ENCODE results near the gene AJM1. TPM values are rescaled to one million over a fixed set of nuclear protein-coding genes. Genes with fewer than 3 reads are reported as not detected.

AJM1 gene
- total RNA-seq, 1 donor = 1.3 TPM

GRCh38 chr9:136824496-136825225, 17.6 kb upstream of the AJM1 start:
- no peak overlapping the region for H3K4me3 ChIP-seq (ENCODE audit: low read depth, low read length)
- TF ChIP-seq CTCF (IDR thresholded peaks at IDR 0.05; ENCODE audit: insufficient read depth, low read length) = no peak
- DNase-seq (ENCODE audit: low read depth) = no peak

GRCh38 chr9:136825295-136826187, 16.7 kb upstream of the AJM1 start:
- no peak for TF ChIP-seq CTCF (IDR thresholded peaks at IDR 0.05; ENCODE audit: insufficient read depth, low read length)
- no peak overlapping the region for H3K4me3 ChIP-seq (ENCODE audit: low read depth, low read length)
- no peak for DNase-seq (ENCODE audit: low read depth)

- TF ChIP-seq CTCF (IDR thresholded peaks at IDR 0.05; ENCODE audit: insufficient read depth, low read length) = no peak
- DNase-seq (ENCODE audit: low read depth) = no peak
- H3K4me3 ChIP-seq (ENCODE audit: low read depth, low read length) = no peak overlapping the region
Measured at GRCh38 chr9:136826188-136826541, 16.1 kb upstream of the AJM1 start.

GRCh38 chr9:136826703-136827582, 15.3 kb upstream of the AJM1 start:
- no peak for DNase-seq (ENCODE audit: low read depth)
- no peak overlapping the region for H3K4me3 ChIP-seq (ENCODE audit: low read depth, low read length)
- no peak for TF ChIP-seq CTCF (IDR thresholded peaks at IDR 0.05; ENCODE audit: insufficient read depth, low read length)

GRCh38 chr9:136827794-136828473, 14.3 kb upstream of the AJM1 start:
- no peak for TF ChIP-seq CTCF (IDR thresholded peaks at IDR 0.05; ENCODE audit: insufficient read depth, low read length)
- H3K4me3 ChIP-seq (ENCODE audit: low read depth, low read length) = no peak overlapping the region

More at GRCh38 chr9:136827794-136828473, 14.3 kb upstream of the AJM1 start:
- DNase-seq (ENCODE audit: low read depth) = no peak

All from fibroblast of the aortic adventitia (primary cell).